Measurements from ENCODE around the gene KRT4.

GRCh38 chr12:52827499-52828090 is 13.7 kb upstream of the KRT4 start:
- TF ChIP-seq CTCF (IDR thresholded peaks at IDR 0.05), result no peak
- TF ChIP-seq POLR2A (IDR thresholded peaks at IDR 0.05), result no peak
